ENCODE measurements around the gene C10orf90.

Gene C10orf90, protein sequence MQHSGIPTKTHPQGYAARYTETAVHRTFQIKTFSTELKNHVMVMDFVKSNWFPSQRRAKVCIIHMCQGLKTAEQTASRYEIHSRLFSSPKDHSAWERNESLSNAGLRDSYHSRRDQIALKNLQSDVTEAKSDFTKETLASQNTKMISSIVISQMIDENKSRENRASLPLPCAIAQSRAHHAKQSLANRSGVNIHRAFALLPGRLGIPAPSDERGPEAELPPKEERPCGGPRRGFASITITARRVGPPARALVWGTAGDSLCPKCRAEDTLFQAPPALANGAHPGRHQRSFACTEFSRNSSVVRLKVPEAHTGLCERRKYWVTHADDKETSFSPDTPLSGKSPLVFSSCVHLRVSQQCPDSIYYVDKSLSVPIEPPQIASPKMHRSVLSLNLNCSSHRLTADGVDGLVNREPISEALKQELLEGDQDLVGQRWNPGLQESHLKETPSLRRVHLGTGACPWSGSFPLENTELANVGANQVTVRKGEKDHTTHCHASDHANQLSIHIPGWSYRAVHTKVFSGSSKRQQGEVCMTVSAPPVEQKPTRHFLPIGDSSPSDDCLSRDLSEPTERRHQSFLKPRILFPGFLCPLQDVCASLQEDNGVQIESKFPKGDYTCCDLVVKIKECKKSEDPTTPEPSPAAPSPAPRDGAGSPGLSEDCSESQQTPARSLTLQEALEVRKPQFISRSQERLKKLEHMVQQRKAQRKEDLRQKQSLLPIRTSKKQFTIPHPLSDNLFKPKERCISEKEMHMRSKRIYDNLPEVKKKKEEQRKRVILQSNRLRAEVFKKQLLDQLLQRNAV

GRCh38 chr10:126670056-126670894 is at the start of gene C10orf90:
Gene C10orf90 (minus strand): TSS chr10:126670693. CDS start chr10:126670480, 213 bp downstream.
- DNase-seq (ENCODE audit: low read depth in 2 of 2), result no peak

DNA sequence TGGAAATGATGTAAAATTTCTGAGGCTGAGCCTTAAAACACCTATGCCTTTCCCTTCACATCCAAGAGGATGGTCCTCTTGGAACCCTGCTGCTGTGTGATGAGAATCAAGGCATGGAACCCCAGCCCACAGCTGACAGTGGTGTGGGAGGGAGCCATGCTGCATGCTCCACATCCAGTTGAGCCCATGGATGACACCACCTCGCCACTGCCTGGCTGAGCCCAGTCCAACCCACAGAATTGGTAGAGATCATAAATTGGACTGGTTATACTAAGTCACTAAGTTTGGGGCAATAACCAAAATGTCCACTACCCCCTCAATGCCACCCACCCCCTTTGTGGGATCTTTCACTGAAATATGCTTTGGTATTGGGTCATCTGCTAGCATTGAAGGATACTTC is 45.9 kb upstream of the C10orf90 start:
- DNase-seq (ENCODE audit: low read depth in 2 of 2), result no peak

DNA sequence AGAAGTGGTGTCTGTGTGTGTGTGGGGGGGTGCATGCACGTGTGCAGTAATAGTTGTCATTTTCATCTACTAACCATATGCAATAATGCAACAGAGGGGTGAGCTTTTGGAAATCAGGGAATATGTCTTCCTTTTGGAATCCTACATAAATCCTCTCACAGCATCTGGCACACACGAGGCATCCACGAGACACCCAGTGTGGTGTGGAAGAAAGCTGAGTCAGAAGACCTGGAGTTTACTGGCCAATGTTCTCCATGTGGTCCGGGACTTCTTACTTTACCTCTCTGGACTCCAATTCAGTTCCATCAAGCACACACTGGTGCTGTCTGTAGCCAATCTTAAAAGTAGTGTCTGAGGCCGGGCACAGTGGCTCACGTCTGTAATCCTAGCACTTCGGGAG is 43.1 kb upstream of the C10orf90 start:
- no peak for DNase-seq (ENCODE audit: low read depth in 2 of 2)

GRCh38 chr10:126712681-126713080 is 42.2 kb upstream of the C10orf90 start:
- no peak for DNase-seq (ENCODE audit: low read depth in 2 of 2)

GRCh38 chr10:126705951-126706565 is 35.6 kb upstream of the C10orf90 start:
- DNase-seq (ENCODE audit: low read depth in 2 of 2), result no peak

- no peak for DNase-seq (ENCODE audit: low read depth in 2 of 2)
Observed at GRCh38 chr10:126705131-126705530, 34.6 kb upstream of the C10orf90 start.

GRCh38 chr10:126704649-126705048 is 34.2 kb upstream of the C10orf90 start:
- DNase-seq (ENCODE audit: low read depth in 2 of 2), result no peak

GRCh38 chr10:126702181-126702580 is 31.7 kb upstream of the C10orf90 start:
- DNase-seq (ENCODE audit: low read depth in 2 of 2), result no peak

DNA sequence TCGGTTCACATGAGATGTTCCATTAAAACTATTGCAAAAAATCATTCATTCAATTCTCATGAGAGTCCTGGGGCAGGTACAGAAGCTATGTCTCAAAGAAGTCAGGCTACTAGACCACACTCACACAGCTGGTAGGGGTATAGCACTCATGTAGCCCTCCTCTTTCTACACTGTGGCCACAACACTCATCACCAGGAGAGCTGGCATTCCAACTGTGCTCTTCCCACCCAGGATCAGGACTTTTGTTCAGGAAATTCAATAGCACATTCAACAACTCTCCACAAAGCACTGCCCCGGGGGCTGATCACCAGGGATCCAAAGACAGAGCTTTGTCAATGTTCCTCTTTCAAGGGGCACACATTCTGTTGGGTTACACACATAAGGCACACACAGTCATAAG is 31.0 kb upstream of the C10orf90 start:
- no peak for DNase-seq (ENCODE audit: low read depth in 2 of 2)

DNA sequence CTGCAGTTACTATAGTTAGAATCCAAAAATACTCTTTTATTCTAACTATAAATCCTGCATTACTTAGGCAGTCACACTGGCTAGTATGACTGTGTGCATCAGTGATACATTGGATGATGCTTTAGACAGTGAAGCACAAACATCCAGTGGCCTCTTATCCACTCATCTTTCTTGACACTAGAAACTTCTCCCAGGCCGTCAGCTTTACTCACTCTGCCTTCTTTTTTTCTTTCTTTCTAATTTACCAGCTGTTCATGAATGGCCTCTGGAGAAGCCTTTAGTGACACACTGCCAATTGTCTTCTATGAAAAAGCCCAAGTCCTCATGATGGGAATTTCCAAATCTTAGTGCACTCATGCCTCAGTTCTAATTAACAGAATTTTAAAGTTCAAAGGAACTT is 26.2 kb upstream of the C10orf90 start:
- no peak for DNase-seq (ENCODE audit: low read depth in 2 of 2)

GRCh38 chr10:126691456-126691855 is 21.0 kb upstream of the C10orf90 start:
- no peak for DNase-seq (ENCODE audit: low read depth in 2 of 2)

DNA sequence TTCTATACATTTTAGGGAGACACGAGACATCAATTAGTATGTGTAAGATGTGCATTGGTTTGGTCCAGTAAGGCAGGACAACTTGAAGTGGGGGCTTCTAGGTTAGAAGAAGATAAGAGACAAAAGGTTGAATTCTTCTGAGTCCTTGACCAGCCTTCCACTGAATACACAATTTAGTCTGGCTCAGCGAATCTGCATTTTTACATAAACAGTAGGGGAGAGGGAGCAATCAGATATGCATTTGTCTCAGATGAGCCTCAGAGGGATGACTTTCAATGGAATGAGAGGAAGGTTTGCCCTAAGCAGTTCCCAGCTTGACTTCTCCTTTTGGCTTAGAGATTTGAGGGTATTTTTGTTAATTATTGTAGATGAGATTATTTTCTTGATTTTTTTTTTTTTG is 20.0 kb upstream of the C10orf90 start:
- no peak for DNase-seq (ENCODE audit: low read depth in 2 of 2)

DNA sequence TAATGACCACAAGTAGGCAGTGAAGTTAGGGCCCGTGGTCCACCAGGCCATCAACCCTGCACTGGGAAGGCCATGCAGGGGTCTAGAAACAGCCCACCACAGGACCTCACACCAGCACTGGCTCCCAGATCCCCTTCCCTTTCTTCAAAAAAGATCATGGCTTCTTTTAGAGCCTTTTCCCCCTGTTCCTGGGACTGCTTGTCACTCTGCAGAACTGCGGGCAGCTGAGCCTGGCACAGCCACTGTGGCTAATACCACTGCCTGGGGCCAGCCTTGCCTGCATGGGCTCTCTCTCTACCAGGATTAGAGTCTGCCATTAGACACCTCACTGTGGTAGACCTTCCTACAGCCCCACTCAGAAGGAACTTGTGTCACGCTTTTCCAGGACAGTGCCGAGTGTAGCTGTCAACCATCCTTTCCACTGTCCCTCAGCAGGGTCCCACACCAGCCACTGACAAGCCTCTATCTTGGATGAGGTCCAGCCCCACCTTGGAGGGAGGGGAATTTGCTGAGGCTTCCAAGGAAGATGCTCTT is 19.0 kb upstream of the C10orf90 start:
- no peak for DNase-seq (ENCODE audit: low read depth in 2 of 2)

DNA sequence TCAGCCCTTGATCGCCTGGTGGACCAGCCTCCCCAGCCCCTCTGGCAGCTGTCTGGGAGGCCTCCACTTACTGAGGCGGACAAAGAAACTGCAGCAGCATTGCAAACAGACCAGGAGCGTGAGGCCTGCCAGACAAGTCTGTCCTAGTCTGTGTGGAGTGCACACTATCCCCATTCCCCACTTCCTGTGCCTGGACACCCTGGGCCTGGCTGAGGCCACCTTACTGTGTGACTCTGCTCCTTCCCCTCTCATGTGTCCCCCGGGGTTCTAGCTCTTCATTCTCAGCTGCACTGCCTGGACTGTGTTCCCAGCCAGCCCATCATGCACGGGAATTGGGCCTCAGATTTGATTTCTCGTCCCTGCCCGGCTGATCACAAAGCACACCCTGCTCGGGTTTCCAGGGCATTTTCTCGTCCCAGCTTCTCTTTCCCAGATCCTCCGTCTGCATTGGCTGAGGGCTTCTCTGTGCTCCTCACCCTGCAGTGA is 16.7 kb upstream of the C10orf90 start:
- DNase-seq (ENCODE audit: low read depth in 2 of 2), result no peak

- no peak for DNase-seq (ENCODE audit: low read depth in 2 of 2)
Observed at GRCh38 chr10:126686719-126687118, 16.2 kb upstream of the C10orf90 start.

DNA sequence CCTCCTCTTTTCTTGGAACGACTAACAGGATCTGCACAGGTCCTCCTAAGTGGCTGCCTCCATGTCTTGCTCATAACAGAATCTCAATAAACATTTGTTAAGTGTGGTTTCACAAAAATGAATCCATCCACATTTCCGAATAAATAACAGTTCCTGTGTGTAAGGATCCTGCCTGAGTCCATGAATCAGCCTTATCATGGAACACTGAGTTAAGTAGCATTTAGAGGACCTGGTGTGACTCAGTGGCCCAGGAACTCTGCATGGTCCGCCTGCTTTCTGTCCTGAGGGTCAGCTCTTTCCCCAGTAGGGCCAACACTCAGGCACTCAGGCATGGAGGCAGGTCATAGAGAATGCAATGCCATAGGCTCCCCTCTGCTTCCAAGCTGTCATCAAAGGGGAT is 15.8 kb upstream of the C10orf90 start:
- no peak for DNase-seq (ENCODE audit: low read depth in 2 of 2)

DNA sequence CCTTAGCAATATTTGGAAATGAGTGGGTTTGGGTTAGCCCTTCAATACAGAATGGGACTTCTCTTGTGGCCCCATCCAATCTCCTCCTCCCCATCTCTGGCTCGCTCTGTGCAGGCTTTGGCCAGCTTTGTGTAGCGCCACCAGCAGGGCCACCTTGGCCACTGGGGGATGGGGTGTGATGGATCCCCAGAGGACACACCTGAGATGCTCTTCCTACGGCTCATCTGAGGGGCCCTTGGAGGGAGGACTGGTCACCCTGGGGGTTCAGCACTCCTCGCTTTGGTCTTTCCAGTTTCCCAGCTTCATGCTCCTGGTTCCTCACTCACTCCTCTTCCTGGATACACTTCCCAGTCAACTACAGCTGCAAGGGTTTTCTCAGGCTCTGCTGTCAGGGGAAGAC is 15.3 kb upstream of the C10orf90 start:
- DNase-seq (ENCODE audit: low read depth in 2 of 2), result no peak

- DNase-seq (ENCODE audit: low read depth in 2 of 2), result no peak
Observed at GRCh38 chr10:126684171-126684745, 13.8 kb upstream of the C10orf90 start.

DNA sequence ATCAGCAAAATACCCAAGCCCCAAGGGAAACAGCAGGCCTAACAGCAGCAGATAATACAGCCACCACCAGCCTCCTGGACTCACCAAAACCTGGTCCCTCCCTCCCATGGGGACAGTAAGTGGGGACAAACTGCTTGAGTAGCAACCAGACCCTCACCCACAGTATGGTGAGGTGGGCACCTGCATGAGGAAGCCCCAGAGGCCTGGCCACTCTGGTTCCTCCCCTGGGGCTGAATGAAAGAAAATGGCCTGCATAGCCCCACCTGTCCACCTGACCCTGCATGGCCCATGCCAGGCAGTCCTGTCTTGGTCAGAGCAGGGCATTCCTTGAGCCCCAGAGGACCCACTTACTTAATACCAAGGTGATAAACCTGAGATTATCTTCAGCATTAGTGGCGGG is 13.0 kb upstream of the C10orf90 start:
- DNase-seq (ENCODE audit: low read depth in 2 of 2), result no peak

DNA sequence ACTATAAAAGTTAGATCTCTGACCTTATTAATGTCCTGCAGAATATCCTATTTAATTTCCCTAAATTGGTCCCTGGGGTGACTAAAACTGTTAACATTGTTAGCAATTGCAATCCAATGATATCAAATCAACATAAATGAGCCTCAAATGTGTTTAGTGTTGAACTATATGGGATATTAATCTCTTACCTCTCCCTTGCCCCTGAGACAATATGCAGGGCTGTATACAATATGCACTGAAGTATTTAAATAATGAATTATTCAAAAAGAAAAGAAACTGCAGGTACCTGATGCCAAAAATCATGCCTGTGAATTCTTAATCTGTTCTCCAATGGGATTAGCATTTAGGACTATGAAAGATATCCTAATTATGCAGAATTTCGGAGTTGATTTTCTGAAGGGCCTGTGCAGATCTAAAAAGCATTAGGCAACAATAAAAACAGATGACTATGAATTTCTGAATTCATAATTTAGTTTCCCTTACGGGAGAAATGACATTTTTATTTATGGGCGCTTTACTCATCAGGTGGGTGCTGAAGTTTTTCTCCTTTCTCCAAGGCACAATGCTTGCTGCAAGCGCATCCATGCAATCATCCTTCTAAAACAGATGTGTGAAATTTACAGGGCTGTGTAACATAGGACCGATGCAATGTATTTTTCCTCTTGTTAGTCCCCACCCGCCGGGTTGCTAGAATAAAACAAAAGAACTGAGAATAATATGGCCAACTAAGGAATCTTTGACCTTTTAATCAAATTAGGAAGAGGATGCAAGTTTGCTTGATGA is 5.4 kb upstream of the C10orf90 start:
- no peak for DNase-seq (ENCODE audit: low read depth in 2 of 2)
